IPS-15b (cell line): ENCODE data around the gene GABBR1.

Source experiments
- H3K27me3 ChIP-seq: one replicate; pipeline ENCODE4 v1.6.1; 2013; ENCODE audit warnings: low read length; ENCODE audit not compliant: control insufficient read depth, insufficient read depth
- H3K36me3 ChIP-seq: one replicate; pipeline ENCODE4 v1.6.1; 2013; ENCODE audit warnings: low read length; ENCODE audit not compliant: control insufficient read depth, insufficient read depth
- H3K4me1 ChIP-seq: one replicate; pipeline ENCODE4 v1.6.1; 2013; ENCODE audit warnings: mild to moderate bottlenecking, low read length; ENCODE audit not compliant: control insufficient read depth, insufficient read depth
- H3K4me3 ChIP-seq: one replicate; pipeline ENCODE4 v1.5.1; 2013; ENCODE audit warnings: low read depth, low read length
- H3K9ac ChIP-seq: one replicate; pipeline ENCODE4 v1.6.1; 2013; ENCODE audit warnings: low read depth, mild to moderate bottlenecking, low read length
- H3K9me3 ChIP-seq: one replicate; pipeline ENCODE4 v1.6.1; 2013; ENCODE audit warnings: mild to moderate bottlenecking, low read length; ENCODE audit not compliant: control insufficient read depth, insufficient read depth

Gene GABBR1

DNA sequence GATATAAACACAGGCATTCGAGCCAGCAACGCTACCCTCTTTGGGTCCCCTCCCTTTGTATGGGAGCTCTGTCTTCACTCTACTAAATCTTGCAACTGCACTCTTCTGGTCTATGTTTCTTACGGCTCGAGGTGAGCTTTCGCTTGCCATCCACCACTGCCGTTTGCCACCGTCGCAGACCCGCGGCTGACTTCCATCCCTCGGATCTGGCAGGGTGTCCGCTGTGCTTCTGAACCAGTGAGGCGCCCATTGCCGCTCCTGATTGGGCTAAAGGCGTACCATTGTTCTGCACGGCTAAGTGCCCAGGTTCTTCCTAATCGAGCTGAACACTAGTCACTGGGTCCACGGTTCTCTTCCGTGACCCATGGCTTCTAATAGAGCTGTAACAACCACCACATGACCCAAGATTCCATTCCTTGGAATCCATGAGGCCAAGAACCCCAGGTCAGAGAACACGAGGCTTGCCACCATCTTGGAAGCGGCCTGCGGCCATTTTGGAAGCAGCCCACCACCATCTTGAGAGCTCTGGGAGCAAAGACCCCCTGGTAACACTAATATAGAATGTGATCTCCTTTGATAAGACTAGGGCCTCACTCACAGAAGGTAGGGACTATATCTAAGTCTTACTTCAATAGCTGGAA, 74.4 kb downstream of the GABBR1 start:
- H3K4me3 ChIP-seq: no peak overlapping the region
- H3K27me3 ChIP-seq: peaks cover 29% of the 10 kb centered on the region
- H3K9me3 ChIP-seq: no peaks in the 10 kb centered on the region
- no peak overlapping the region for H3K9ac ChIP-seq
- peaks cover 15% of the 10 kb centered on the region for H3K4me1 ChIP-seq
- no peaks in the 10 kb centered on the region for H3K36me3 ChIP-seq

DNA sequence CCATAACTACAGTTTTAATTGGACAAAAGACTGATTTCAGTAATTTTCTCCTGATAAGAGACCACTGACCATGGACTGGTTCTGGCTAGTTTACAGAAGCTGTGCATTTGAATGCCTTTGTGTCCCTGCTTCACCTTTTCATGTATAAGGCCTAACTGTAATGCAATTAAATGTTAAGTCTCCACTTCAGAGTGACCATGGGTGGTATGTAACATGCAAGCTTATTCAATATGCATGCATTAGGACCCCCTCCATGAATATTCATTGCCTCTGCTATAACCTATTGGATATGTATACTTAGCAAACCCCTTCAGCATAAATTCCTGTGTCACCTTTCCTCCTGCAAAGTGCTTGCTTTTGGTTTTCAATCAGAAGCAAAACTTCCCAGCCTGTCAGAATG, 75.7 kb downstream of the GABBR1 start:
- Histone ChIP-seq H3K9ac (no peak overlapping the region), H3K27me3 (peaks cover 37% of the 10 kb centered on the region)

DNA sequence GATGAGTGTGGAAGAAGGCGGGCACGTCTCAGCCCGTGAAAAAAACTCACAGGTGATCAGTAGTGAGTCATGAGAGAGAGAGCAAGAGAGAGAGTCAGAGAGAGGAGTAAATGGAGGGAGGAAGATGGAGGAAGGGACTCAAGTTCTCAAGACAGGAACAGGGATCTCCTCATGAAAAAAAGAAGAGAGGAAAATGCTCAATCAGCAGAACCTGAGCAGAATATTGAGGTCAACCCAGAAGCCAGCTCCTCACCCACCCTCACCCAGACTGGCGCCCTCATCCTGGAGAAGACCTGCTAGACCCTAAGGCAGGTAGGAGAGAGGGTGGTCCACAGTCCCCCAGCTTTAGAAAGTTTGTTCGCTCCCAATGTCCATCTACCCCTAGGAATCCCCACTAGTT, 78.2 kb downstream of the GABBR1 start:
- H3K4me3 ChIP-seq: no peak overlapping the region

More for the DNA sequence above, 75.7 kb downstream of the GABBR1 start:
- no peaks in the 10 kb centered on the region for H3K9me3 ChIP-seq
- peaks cover 20% of the 10 kb centered on the region for H3K4me1 ChIP-seq
- no peak overlapping the region for H3K4me3 ChIP-seq
- H3K36me3 ChIP-seq: no peaks in the 10 kb centered on the region

DNA sequence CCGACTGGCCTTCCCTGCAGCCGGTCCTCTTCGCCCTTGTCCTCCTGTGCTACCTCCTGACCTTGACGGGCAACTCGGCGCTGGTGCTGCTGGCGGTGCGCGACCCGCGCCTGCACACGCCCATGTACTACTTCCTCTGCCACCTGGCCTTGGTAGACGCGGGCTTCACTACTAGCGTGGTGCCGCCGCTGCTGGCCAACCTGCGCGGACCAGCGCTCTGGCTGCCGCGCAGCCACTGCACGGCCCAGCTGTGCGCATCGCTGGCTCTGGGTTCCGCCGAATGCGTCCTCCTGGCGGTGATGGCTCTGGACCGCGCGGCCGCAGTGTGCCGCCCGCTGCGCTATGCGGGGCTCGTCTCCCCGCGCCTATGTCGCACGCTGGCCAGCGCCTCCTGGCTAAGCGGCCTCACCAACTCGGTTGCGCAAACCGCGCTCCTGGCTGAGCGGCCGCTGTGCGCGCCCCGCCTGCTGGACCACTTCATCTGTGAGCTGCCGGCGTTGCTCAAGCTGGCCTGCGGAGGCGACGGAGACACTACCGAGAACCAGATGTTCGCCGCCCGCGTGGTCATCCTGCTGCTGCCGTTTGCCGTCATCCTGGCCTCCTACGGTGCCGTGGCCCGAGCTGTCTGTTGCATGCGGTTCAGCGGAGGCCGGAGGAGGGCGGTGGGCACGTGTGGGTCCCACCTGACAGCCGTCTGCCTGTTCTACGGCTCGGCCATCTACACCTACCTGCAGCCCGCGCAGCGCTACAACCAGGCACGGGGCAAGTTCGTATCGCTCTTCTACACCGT, 79.5 kb downstream of the GABBR1 start:
- Histone ChIP-seq H3K36me3 (no peaks in the 10 kb centered on the region), H3K4me1 (peaks cover 15% of the 10 kb centered on the region), H3K4me3 (peak overlapping the region; percentile 51), H3K9ac (no peak overlapping the region), H3K27me3 (peaks cover 43% of the 10 kb centered on the region), H3K9me3 (no peaks in the 10 kb centered on the region)

More for the DNA sequence above, 78.2 kb downstream of the GABBR1 start:
- no peaks in the 10 kb centered on the region for H3K36me3 ChIP-seq
- H3K4me1 ChIP-seq: peaks cover 17% of the 10 kb centered on the region
- H3K9me3 ChIP-seq: no peaks in the 10 kb centered on the region
- H3K27me3 ChIP-seq: peaks cover 41% of the 10 kb centered on the region
- H3K9ac ChIP-seq: no peak overlapping the region

DNA sequence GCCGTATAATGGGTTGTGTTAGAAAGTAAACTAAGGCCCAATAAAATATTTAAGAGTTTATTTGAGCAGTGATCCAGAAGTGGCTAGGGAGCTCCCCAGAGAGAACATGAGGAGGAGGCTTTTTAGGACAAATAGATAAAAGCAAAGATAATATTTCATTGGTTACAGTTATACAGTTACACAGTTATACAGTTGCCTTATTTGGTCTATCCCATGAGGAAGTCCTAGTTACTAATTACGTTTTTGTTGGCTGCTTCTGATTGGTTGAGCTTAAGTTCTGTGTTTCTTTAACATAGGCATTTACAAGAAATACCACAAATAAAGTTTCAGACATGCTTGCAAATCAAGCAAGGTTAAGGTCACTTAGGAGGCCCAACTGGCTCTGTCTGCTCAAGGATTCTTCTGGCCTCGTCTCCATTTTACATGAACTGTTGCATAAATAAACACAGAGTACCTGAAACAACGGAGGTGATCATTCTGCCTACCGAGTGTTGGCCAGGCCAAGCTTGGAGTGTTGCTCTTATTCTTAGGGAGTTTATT, 80.4 kb downstream of the GABBR1 start:
- Histone ChIP-seq H3K36me3 (no peaks in the 10 kb centered on the region), H3K4me3 (peak overlapping the region; percentile 51), H3K27me3 (peaks cover 43% of the 10 kb centered on the region), H3K4me1 (peaks cover 9% of the 10 kb centered on the region), H3K9me3 (no peaks in the 10 kb centered on the region), H3K9ac (no peak overlapping the region)

DNA sequence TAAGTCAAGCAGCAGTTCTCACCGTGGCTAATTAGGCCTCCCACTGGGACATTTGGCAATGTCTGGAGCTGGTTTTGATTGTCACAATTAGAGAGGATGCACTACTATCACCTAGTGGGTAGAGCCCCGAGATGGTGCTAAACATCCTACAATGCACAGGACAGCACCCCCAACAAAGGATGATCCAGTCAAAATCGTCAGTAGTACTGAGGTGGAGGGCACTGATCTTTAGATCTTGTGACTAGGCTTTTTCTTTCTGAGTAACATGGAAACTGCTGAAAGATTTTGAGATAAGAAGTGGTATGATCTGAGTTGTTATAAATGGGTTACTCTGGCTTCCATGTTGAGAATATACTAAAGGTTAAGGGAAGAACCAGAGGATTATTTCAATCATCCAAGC, 85.4 kb downstream of the GABBR1 start:
- Histone ChIP-seq H3K4me3 (no peak overlapping the region), H3K9ac (no peak overlapping the region), H3K9me3 (no peaks in the 10 kb centered on the region), H3K4me1 (no peaks in the 10 kb centered on the region), H3K36me3 (no peaks in the 10 kb centered on the region), H3K27me3 (peaks cover 7% of the 10 kb centered on the region)

DNA sequence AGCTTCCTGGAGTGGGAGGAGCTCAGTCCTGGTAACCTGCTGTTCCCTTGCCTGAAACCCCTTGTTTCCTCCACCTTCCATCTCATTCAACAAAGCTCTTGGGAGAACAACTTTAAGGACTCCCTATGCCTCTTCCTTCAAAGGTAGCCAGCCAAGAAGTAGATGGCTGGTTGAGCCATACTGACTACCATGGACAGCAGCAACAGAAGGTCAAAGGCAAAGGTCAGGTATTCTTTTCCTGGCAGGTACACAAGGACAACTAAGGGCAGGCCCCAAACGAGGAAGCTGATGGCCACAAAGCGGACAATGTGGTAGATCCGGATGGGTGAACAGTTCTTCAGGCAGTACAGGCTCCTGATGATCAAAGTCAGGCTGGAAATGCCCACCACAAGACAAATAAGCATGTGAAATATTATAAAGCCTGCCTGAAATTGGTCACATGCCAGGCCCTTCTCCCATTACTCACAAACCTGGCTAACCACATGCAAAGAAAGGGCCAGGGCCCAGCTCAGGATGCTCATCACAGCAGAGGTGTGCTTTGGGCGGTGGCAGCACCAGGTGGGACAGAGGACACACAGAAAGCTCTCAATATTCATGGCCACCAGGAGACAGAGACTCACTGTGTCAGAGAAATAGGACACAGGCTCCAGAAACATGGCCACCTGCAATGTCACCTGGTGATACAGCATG, 95.1 kb downstream of the GABBR1 start:
- Histone ChIP-seq H3K9me3 (no peaks in the 10 kb centered on the region), H3K27me3 (no peaks in the 10 kb centered on the region), H3K36me3 (no peaks in the 10 kb centered on the region), H3K4me3 (no peak overlapping the region), H3K4me1 (no peaks in the 10 kb centered on the region), H3K9ac (no peak overlapping the region)

DNA sequence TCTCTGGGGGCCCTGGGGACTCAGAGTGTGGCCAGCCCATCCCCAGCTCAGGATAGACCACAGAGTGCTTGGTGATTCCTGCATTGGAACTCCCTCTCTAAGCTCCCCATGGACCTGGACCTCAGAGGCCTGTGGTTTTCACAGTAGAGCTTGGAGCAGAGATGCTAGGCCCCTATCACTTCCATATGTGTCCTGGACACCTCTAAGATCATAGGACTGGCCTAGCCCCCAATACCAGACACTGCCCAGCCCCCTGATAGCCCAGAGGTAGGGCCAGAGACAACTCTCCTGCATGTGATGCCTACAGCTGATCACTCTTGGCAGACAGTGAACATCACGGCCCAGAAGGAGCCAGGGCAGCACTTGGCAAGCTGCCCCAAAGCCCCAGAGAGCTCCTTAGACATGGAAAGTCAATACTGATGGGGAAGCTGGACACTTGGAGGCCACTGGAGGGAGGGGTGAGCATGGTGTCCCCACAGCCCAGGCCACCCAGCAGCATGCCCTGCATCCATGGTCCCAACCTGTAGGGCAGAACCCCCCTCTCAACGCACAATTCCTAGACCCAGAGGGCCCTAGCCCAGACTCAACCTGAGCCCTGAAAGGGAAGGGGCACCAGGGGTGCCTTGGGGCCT, 100.5 kb downstream of the GABBR1 start:
- Histone ChIP-seq H3K4me3 (no peak overlapping the region), H3K4me1 (no peaks in the 10 kb centered on the region), H3K9me3 (no peaks in the 10 kb centered on the region), H3K36me3 (no peaks in the 10 kb centered on the region), H3K9ac (no peak overlapping the region), H3K27me3 (no peaks in the 10 kb centered on the region)

DNA sequence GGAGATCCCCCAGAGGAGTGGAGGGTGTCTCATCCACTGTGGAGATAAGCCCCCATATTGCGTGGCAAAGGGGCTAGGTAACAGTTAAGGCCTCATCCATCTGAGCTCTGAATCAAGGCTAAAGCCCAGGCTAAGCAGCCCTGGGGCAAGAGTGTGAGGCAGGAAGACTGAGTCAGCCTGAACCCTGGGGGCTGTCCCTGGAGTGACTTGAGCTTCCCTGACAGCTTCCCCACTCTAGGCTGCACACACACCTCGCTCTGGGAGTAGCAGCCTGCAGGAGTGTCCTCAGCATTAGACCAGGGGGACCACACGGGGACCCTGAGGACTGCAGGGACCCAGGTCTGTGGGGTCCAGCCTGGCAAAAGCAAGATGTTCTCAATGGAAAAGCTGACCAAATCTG, 101.3 kb downstream of the GABBR1 start:
- Histone ChIP-seq H3K36me3 (no peaks in the 10 kb centered on the region), H3K9ac (no peak overlapping the region), H3K27me3 (no peaks in the 10 kb centered on the region), H3K4me3 (no peak overlapping the region), H3K4me1 (no peaks in the 10 kb centered on the region), H3K9me3 (no peaks in the 10 kb centered on the region)

DNA sequence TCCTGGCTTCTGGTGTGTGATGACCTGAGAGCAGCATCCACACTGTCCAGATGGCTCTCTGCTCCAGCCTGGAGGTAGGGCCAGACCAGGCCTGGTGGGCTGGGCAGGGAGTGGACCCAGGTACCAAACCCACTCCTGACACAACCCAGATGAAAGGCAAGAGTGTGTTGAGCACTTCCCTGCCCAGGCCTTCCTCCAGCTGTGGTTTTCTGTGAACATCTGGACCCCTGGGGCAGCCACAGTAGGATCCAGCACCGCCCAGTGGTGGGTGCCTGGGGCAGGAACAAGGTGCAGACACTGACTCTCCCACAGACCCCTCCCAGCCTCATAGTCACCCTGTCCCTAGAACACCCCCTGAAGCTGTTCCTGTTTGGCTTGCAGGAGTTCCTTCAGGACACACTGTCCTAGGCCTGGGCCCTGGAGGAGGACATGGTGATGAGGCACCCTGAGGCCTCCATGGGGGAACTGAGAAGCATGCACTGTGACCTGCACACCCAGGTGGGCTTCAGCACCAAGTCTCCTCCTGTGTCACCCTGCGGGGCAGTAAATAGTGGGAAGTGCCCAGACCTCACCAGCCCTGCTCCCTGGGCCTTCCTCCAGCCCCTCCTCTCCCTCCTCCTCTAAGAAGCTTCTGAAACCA, 102.2 kb downstream of the GABBR1 start:
- Histone ChIP-seq H3K9ac (peak overlapping the region; percentile 50), H3K36me3 (no peaks in the 10 kb centered on the region), H3K27me3 (no peaks in the 10 kb centered on the region), H3K4me3 (no peak overlapping the region), H3K4me1 (no peaks in the 10 kb centered on the region), H3K9me3 (no peaks in the 10 kb centered on the region)

DNA sequence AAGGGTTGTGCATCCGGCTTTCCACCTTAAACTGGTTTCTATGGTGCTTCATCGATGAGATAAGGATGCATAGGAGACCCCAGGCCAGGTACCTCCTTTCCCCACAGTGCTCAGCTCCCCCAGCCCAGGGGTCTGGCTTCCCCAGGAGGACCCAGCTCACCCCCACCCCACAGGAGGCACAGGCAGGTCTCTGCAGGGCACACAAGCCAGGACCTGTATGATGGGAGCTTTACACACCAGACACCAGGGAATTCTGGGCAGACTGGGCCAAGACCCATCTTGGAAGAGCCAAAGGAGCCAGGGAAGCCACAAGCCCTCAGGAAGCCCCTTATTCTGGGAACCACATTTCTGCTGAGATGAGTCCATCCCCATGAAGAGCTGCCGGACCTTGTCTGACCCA, 103.0 kb downstream of the GABBR1 start:
- Histone ChIP-seq H3K36me3 (no peaks in the 10 kb centered on the region), H3K9ac (no peak overlapping the region), H3K9me3 (no peaks in the 10 kb centered on the region), H3K4me1 (peaks cover under 1% of the 10 kb centered on the region), H3K4me3 (no peak overlapping the region), H3K27me3 (no peaks in the 10 kb centered on the region)
